ENCODE measurements around the gene B4GALT6. TPM values are rescaled to one million over a fixed set of nuclear protein-coding genes. Genes with fewer than 3 reads are reported as not detected.
A peak's percentile ranks its signal among the peaks of the same experiment; 100 is the strongest.

The B4GALT6 gene
- total and polyA plus RNA-seq, 2 of the 8 experiments (the other 6 are each of a cell fraction or from before 2014, with no cell fraction given) = 6.3 to 41.5 TPM

DNA sequence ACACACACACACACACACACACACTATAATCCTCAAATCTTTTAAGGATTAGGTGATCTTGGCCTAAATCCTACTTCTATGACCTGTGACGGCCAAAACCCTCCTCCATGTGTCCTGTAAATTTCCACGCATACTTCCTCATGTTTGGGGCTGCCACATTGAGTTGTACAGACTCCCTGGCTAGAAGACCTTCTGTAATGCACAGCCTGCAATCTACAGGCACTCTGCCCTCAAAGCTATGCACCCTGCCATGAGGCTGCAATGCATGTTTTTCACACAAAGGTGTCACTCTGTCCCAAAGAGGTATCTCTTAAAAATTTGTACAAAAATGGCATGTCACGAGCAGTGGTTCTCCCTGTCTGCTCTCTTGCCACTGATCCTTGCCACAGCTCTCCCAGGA lies 26.4 kb upstream of the B4GALT6 start:
- no peak overlapping the region for H3K4me2 ChIP-seq (ENCODE audit: insufficient read depth in 1 of 2, low read depth in 2 of 2, low read length in 2 of 2)
- no peak overlapping the region for H4K5ac ChIP-seq (ENCODE audit: insufficient read length, low read depth, low read length)
- H3K27me3 ChIP-seq (replicated peaks in 1 of 4; ENCODE audit: control insufficient read depth in 3 of 4, extremely low read depth in 1 of 4, insufficient read depth in 3 of 4, low read length in 3 of 4) = no peaks in the 10 kb centered on the region
- no peaks in the 10 kb centered on the region for H3K23me2 ChIP-seq (ENCODE audit: low read depth, low read length)
- H2BK20ac ChIP-seq (ENCODE audit: low read length) = no peak overlapping the region
- no peak overlapping the region for H2BK120ac ChIP-seq (replicated peaks; ENCODE audit: low read depth, low read length)
- no peak overlapping the region for H3K4me3 ChIP-seq (ENCODE audit: extremely low read depth in 1 of 4, insufficient read depth in 2 of 4, low read depth in 3 of 4, low read length in 4 of 4)
- H3K4ac ChIP-seq (replicated peaks; ENCODE audit: insufficient read length, low read depth, low read length) = no peak overlapping the region
- H2BK15ac ChIP-seq (ENCODE audit: low read length) = no peak overlapping the region
- H4K91ac ChIP-seq (replicated peaks; ENCODE audit: insufficient read length, low read length) = no peak overlapping the region
- TF ChIP-seq RNF2 (IDR thresholded peaks at IDR 0.05; ENCODE audit: borderline replicate concordance, low read depth, low read length, missing control alignments, poor library complexity, severe bottlenecking) (no peak), RAD21 (IDR thresholded peaks at IDR 0.05 in 1 of 2, conservative IDR thresholded peaks at IDR 0.05 in 1 of 2; ENCODE audit: low read depth in 2 of 2, low read length in 2 of 2) (peak; percentile 29 to 36; a peak in 2 of 4 replicates)
- TF ChIP-seq, protein P1, sequence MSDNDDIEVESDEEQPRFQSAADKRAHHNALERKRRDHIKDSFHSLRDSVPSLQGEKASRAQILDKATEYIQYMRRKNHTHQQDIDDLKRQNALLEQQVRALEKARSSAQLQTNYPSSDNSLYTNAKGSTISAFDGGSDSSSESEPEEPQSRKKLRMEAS (IDR thresholded peaks at IDR 0.05) = peak; percentile 39; the same call in 1 of the 2 replicates
- TF ChIP-seq, protein P2, sequence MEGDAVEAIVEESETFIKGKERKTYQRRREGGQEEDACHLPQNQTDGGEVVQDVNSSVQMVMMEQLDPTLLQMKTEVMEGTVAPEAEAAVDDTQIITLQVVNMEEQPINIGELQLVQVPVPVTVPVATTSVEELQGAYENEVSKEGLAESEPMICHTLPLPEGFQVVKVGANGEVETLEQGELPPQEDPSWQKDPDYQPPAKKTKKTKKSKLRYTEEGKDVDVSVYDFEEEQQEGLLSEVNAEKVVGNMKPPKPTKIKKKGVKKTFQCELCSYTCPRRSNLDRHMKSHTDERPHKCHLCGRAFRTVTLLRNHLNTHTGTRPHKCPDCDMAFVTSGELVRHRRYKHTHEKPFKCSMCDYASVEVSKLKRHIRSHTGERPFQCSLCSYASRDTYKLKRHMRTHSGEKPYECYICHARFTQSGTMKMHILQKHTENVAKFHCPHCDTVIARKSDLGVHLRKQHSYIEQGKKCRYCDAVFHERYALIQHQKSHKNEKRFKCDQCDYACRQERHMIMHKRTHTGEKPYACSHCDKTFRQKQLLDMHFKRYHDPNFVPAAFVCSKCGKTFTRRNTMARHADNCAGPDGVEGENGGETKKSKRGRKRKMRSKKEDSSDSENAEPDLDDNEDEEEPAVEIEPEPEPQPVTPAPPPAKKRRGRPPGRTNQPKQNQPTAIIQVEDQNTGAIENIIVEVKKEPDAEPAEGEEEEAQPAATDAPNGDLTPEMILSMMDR (IDR thresholded peaks at IDR 0.05; ENCODE audit: control extremely low read depth in 1 of 3, insufficient read depth in 1 of 3, low read depth in 1 of 3, low read length in 3 of 3) = peak in 2 of 3 experiments; percentile 5 to 47; a peak in 1 of 4 replicates
- 76% methylated on average over 3 of the region's 3 CpGs; no CpG with 5 or more reads in 1 of the 2 experiments for WGBS, 2 experiments (ENCODE audit: extremely low coverage in 1 of 2, insufficient coverage in 1 of 2, insufficient read length in 1 of 2, insufficient replicate concordance in 2 of 2, low coverage in 1 of 2, low lambda C conversion rate in 2 of 2, missing lambda C conversion rate in 1 of 2)
- H3K4me1 ChIP-seq (replicated peaks in 1 of 4; ENCODE audit: control insufficient read depth in 3 of 4, insufficient read depth in 4 of 4, low read length in 3 of 4) = peaks cover 0 to 4% (median under 1%) of the 10 kb centered on the region in 4 experiments; a peak in 1 of 7 replicates
- H3K27ac ChIP-seq (ENCODE audit: low read depth, low read length) = no peak overlapping the region
- no peak overlapping the region for H3K14ac ChIP-seq (ENCODE audit: insufficient read length)
- CTCF ChIA-PET (ENCODE audit: partially characterized antibody) = interaction anchor here (0.6 to 2.0 kb wide), 9 partner anchors 10 to 266 kb away, joined by 3 to 16 read pairs (median 3); no protein-coding TSS in a partner anchor
- no peak overlapping the region for H4K8ac ChIP-seq (ENCODE audit: extremely low read depth, insufficient read depth, low read length)
- no peaks in the 10 kb centered on the region for H3K36me3 ChIP-seq (ENCODE audit: control insufficient read depth in 2 of 4, insufficient read depth in 4 of 4, low read length in 3 of 4)
- FAIRE-seq (peak; percentile 85), DNase-seq (ENCODE audit: low read depth in 1 of 2, low spot score in 2 of 2) (no peak)
- no peaks in the 10 kb centered on the region for H3K79me1 ChIP-seq (ENCODE audit: low read depth, low read length)
- H2BK5ac ChIP-seq (ENCODE audit: low read depth, low read length) = no peak overlapping the region
- H3K23ac ChIP-seq (ENCODE audit: insufficient read length) = no peak overlapping the region
- POLR2A ChIA-PET (ENCODE audit: partially characterized antibody) = no interaction called here
- no peaks in the 10 kb centered on the region for H4K20me1 ChIP-seq (replicated peaks in 1 of 2; ENCODE audit: control insufficient read depth in 1 of 2, insufficient read depth in 2 of 2, low read length in 2 of 2)
- no peaks in the 10 kb centered on the region for H3K9me3 ChIP-seq (ENCODE audit: insufficient read depth in 2 of 2, low read depth in 1 of 2, low read length in 1 of 2)
- no peak overlapping the region for H3K18ac ChIP-seq (ENCODE audit: extremely low read depth, low read length)
- no peak overlapping the region for H2BK12ac ChIP-seq (ENCODE audit: low read depth, low read length)
- no peak overlapping the region for H3K9ac ChIP-seq (replicated peaks in 1 of 4; ENCODE audit: extremely low read depth in 1 of 4, low read depth in 3 of 4, low read length in 3 of 4)
- no peak overlapping the region for H2AK5ac ChIP-seq (ENCODE audit: low read depth, low read length)
- H3K79me2 ChIP-seq (ENCODE audit: control insufficient read depth in 1 of 2, insufficient read depth in 2 of 2, low read length in 2 of 2) = no peaks in the 10 kb centered on the region
- H2AFZ ChIP-seq (ENCODE audit: low read length) = 0 out of 2 replicates have a peak overlapping the region, but pooled peaks have one; percentile 43
- no peak overlapping the region for H3K56ac ChIP-seq (replicated peaks; ENCODE audit: insufficient read length, low read depth, low read length)

Data from H1 (cell line).